Epithelial cell of proximal tubule (primary cell): ENCODE data around the gene ANXA2R. TPM values are rescaled to one million over a fixed set of nuclear protein-coding genes. Genes with fewer than 3 reads are reported as not detected.
A peak's percentile ranks its signal among the peaks of the same experiment; 100 is the strongest.

Source experiments
- DNase-seq: peaks from one replicate; pipeline ENCODE4 v3.0.0-alpha.2; 2011; ENCODE audit warnings: low read depth
- H3K4me3 ChIP-seq: 2 replicates; pipeline ENCODE4 v1.5.1; 2011; ENCODE audit warnings: low read depth, mild to moderate bottlenecking, low read length
- CTCF ChIP-seq: conservative IDR thresholded peaks from 2 replicates; pipeline ENCODE4 v1.5.1; 2012; ENCODE audit warnings: low read depth, mild to moderate bottlenecking, low read length
- total RNA-seq: library from RNA; depleted of rRNA; stranded (reverse); fragments of >200 nt; gene quantifications from 2 replicates; pipeline ENCODE4 v1.2.3, GENCODE V29; 2015

ANXA2R gene
- total RNA-seq, 1 donor from 2014 or later: 0.35 TPM

- DNase-seq: no peak
- TF ChIP-seq CTCF: no peak
Observed at GRCh38 chr5:43014522-43014921, 25.6 kb downstream of the ANXA2R start.

GRCh38 chr5:43010935-43011315, 29.2 kb downstream of the ANXA2R start:
- no peak overlapping the region for H3K4me3 ChIP-seq
- TF ChIP-seq CTCF: no peak
- no peak for DNase-seq

More at GRCh38 chr5:43014522-43014921, 25.6 kb downstream of the ANXA2R start:
- H3K4me3 ChIP-seq: no peak overlapping the region

GRCh38 chr5:43008363-43009153, 31.6 kb downstream of the ANXA2R start:
- TF ChIP-seq CTCF: no peak
- no peak for DNase-seq
- H3K4me3 ChIP-seq: peak overlapping the region; percentile 51

- TF ChIP-seq CTCF: peak; percentile 19
- peak overlapping the region; percentile 51 for H3K4me3 ChIP-seq
- DNase-seq: no peak
Observed at GRCh38 chr5:43007911-43008362, 32.2 kb downstream of the ANXA2R start.

- H3K4me3 ChIP-seq: peak overlapping the region; percentile 51
- DNase-seq: no peak
- TF ChIP-seq CTCF: no peak
Observed at GRCh38 chr5:43007246-43007910, 32.7 kb downstream of the ANXA2R start.

- H3K4me3 ChIP-seq: peak overlapping the region; percentile 51
- no peak for DNase-seq
Observed at GRCh38 chr5:43006424-43007202, 33.5 kb downstream of the ANXA2R start.

More at GRCh38 chr5:43006424-43007202, 33.5 kb downstream of the ANXA2R start:
- TF ChIP-seq CTCF: no peak
